Right atrium auricular region (tissue), 2 donors: Measurements from ENCODE around the gene KPNA3. TPM values are rescaled to one million over a fixed set of nuclear protein-coding genes. Genes with fewer than 3 reads are reported as not detected.
A peak's percentile ranks its signal among the peaks of the same experiment; 100 is the strongest.
"Not testable (repeated sequence)": the region's sequence is repeated elsewhere in the genome, so short reads cannot be mapped to it uniquely, and the experiment has no call there.

Experiments used
- DNase-seq: peaks from one replicate; pipeline ENCODE4 v3.0.0-alpha.2; 2019; ENCODE audit warnings: low spot score
- H3K27ac ChIP-seq, 2 donors: fragments of 200-600 bp; sonication (generic); 1 replicate in 1 of 2; 2 replicates in 1 of 2; pipeline ENCODE4 v1.5.1; 2016 to 2019
- H3K27me3 ChIP-seq, 2 donors: fragments of 200-600 bp; sonication (generic); one replicate each; pipeline versions ENCODE4 v1.5.1 to v1.6.0; 2017 to 2019
- H3K36me3 ChIP-seq: fragments of 200-600 bp; sonication (generic); one replicate; pipeline ENCODE4 v1.5.1; 2016
- H3K4me1 ChIP-seq, 2 donors: fragments of 200-600 bp; sonication (generic); one replicate each; pipeline versions ENCODE4 v1.5.1 to v1.6.0; 2017 to 2019
- H3K4me3 ChIP-seq, 2 donors: fragments of 200-600 bp; sonication (generic); 1 replicate in 1 of 2; 2 replicates in 1 of 2; pipeline ENCODE4 v1.5.1; 2017 to 2019; ENCODE audit warnings: mild to moderate bottlenecking in 1 of 2, moderate library complexity in 1 of 2
- H3K9me3 ChIP-seq, 2 donors: fragments of 200-600 bp; sonication (generic); one replicate each; pipeline ENCODE4 v1.5.1; 2019
- CTCF ChIP-seq, 2 donors: fragments of 200-600 bp; sonication (generic); IDR thresholded peaks; one replicate each; pipeline ENCODE4 v1.5.1; 2019; ENCODE audit warnings: antibody characterized with exemption in 2 of 2
- total RNA-seq, 2 donors: library from RNA; depleted of rRNA; stranded (reverse); fragments of >200 nt; gene quantifications; one replicate each; pipeline ENCODE4 v1.1.0, GENCODE V29; 2016

Gene KPNA3
- total RNA-seq, 2 donors from 2014 or later, result 36.6 to 42.0 TPM

GRCh38 chr13:49827336-49827735 is 34.9 kb upstream of the KPNA3 start:
- peaks cover 0 to 6% of the 10 kb centered on the region in 2 donors for H3K9me3 ChIP-seq
- H3K4me1 ChIP-seq, result no peaks in the 10 kb centered on the region
- no peak overlapping the region for H3K27ac ChIP-seq
- H3K27me3 ChIP-seq, result no peaks in the 10 kb centered on the region
- H3K36me3 ChIP-seq, result no peaks in the 10 kb centered on the region
- DNase-seq, result no peak
- no peak for TF ChIP-seq CTCF (IDR thresholded peaks at IDR 0.05)
- no peak overlapping the region for H3K4me3 ChIP-seq

DNA sequence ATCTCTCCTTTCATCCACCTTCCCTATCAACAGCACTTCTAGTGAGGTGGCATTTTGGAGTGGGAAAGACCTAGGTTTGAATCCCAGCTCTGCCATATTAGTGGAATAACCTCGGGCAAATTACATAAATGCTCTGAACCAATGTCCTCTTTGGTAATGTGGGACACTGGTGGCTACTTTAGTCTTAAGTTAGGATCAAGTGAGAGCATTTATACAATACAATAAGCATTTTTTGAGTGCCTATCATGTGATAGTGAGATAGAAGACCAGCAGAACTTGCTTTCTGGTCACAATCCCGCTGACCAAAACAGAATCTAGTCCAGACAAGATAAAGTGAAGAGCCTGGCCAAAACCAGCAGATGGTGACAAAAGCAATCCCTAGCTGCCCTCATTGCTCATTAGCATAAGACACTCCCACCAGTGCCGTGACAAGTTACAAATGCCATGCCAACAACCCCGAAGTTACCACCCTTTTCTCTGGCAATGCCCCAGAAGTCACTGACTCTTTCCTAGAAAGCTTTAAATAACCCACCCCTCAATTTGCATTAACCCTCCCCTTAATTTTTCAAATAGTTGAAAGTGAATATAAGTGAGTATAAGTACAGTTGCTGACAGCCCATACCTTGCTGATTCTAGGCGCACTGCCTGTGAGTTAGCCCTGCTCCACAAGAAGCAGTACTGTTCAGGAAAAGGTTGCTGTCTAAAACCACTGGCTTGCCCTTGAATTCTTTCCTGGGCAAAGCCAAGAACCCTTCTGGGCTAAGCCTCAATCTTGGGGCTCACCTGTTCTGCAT is 28.9 kb upstream of the KPNA3 start:
- no peaks in the 10 kb centered on the region for H3K27me3 ChIP-seq
- H3K36me3 ChIP-seq, result no peaks in the 10 kb centered on the region
- H3K27ac ChIP-seq, result no peak overlapping the region
- peaks cover 0 to 6% of the 10 kb centered on the region in 2 donors for H3K4me1 ChIP-seq
- no peaks in the 10 kb centered on the region for H3K9me3 ChIP-seq
- TF ChIP-seq CTCF (IDR thresholded peaks at IDR 0.05), result no peak
- no peak for DNase-seq
- H3K4me3 ChIP-seq, result no peak overlapping the region

GRCh38 chr13:49820591-49821215 is 28.2 kb upstream of the KPNA3 start:
- Histone ChIP-seq H3K4me3 (no peak overlapping the region), H3K9me3 (no peaks in the 10 kb centered on the region), H3K27ac (no peak overlapping the region), H3K27me3 (no peaks in the 10 kb centered on the region), H3K4me1 (peaks cover 0 to 6% of the 10 kb centered on the region in 2 donors), H3K36me3 (no peaks in the 10 kb centered on the region)
- TF ChIP-seq CTCF (IDR thresholded peaks at IDR 0.05), result no peak
- DNase-seq, result no peak

DNA sequence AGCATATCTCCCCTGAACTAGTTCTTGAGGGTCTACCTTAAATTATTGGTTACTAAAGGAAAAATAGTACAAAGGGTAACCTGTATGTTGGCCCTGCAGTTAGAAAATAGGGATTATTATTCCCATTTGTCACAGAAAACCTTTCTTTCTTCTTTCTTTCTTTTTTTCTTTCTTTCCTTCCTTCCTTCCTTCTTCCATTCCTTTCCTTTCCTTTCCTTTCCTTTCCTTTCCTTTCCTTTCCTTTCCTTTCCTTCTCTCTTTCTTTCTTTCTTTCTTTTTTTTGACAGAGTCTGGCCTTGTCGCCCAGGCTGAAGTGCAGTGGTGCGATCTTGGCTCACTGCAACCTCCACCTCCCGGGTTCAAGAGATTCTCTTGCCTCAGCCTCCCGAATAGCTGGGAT is 23.6 kb upstream of the KPNA3 start:
- DNase-seq, H3K27me3 ChIP-seq, H3K4me3 ChIP-seq, H3K9me3 ChIP-seq, H3K27ac ChIP-seq, H3K36me3 ChIP-seq: not testable (repeated sequence)
- peaks cover 0 to 16% of the 10 kb centered on the region in 2 donors for H3K4me1 ChIP-seq

DNA sequence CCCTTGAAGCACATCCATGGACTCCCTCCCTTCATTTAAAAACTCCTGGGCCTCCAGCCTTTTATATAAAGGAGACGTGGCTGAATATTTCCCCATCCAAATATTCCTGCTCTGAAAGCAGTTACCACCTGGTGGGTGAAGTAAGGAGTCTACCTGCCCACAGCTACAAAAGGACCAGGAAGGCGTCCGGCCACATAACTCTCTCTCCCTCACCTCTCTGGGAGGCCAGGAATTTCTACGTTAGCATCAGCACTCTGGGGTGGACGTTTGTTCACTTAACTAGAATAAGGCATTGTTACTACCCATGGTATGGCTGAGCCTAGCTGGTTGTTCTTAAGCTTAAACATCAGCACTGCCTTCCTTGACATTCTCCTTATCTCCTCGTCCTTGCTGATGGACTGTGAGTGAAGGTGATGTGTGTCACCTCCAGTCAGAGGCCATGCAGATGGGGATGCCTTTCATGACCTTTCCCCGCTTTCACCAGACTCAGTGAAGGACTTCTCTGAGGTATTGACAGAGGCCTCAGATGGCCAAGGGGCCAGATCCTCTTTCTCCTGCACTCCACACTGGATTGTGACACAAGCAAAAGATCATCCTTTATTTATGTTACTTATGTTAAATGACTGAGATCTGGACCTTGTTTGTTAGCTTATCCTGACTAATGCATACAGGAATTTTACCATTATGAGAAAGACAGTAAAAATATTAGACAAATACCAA is 22.2 kb upstream of the KPNA3 start:
- Histone ChIP-seq H3K9me3 (no peaks in the 10 kb centered on the region), H3K4me1 (peaks cover 0 to 22% of the 10 kb centered on the region in 2 donors), H3K27me3 (no peaks in the 10 kb centered on the region), H3K27ac (peak overlapping the region in 1 of 2 donors; percentile 88), H3K4me3 (no peak overlapping the region), H3K36me3 (no peaks in the 10 kb centered on the region)
- no peak for TF ChIP-seq CTCF (IDR thresholded peaks at IDR 0.05)
- no peak for DNase-seq

GRCh38 chr13:49812812-49813211 is 20.3 kb upstream of the KPNA3 start:
- no peak for TF ChIP-seq CTCF (IDR thresholded peaks at IDR 0.05)
- no peak for DNase-seq
- Histone ChIP-seq H3K4me3 (no peak overlapping the region), H3K36me3 (no peaks in the 10 kb centered on the region), H3K27me3 (no peaks in the 10 kb centered on the region), H3K4me1 (peaks cover 0 to 22% of the 10 kb centered on the region in 2 donors), H3K27ac (peak overlapping the region in 1 of 2 donors; percentile 88), H3K9me3 (no peaks in the 10 kb centered on the region)
